ENCODE measurements around the gene KLHL33.

The KLHL33 gene

GRCh38 chr14:20386276-20386855 is 49.6 kb downstream of the KLHL33 start:
- Histone ChIP-seq H3K9ac (ENCODE audit: low read length) (no peak overlapping the region), H3K79me2 (ENCODE audit: insufficient read depth, low read length) (no peaks in the 10 kb centered on the region), H3K4me2 (ENCODE audit: low read depth, low read length, poor library complexity, severe bottlenecking) (no peak overlapping the region), H3K36me3 (ENCODE audit: low read length) (no peaks in the 10 kb centered on the region), H3F3A (ENCODE audit: insufficient read depth) (no peaks in the 10 kb centered on the region), H3K4me3 (ENCODE audit: insufficient read depth, low read length, poor library complexity, severe bottlenecking) (no peak overlapping the region), H4K20me1 (ENCODE audit: low read depth, low read length) (no peaks in the 10 kb centered on the region), H3K27me3 (ENCODE audit: low read length) (no peaks in the 10 kb centered on the region), H3K9me2 (replicated peaks; ENCODE audit: insufficient read depth, low read length) (no peaks in the 10 kb centered on the region), H3K9me3 (ENCODE audit: insufficient read depth, low read length) (no peaks in the 10 kb centered on the region), H2AFZ (ENCODE audit: low read depth, low read length, severe bottlenecking) (no peak overlapping the region), H3K27ac (ENCODE audit: low read depth, low read length) (no peak overlapping the region)
- no peak for TF ChIP-seq EZH2phosphoT487 (conservative IDR thresholded peaks at IDR 0.05; ENCODE audit: low read length)
- no peak for TF ChIP-seq CTCF (IDR thresholded peaks at IDR 0.05; ENCODE audit: insufficient read depth, low read length, poor library complexity, severe bottlenecking)

GRCh38 chr14:20384886-20385285 is 51.1 kb downstream of the KLHL33 start:
- TF ChIP-seq CTCF (IDR thresholded peaks at IDR 0.05; ENCODE audit: insufficient read depth, low read length, poor library complexity, severe bottlenecking): no peak
- TF ChIP-seq EZH2phosphoT487 (conservative IDR thresholded peaks at IDR 0.05; ENCODE audit: low read length): no peak
- Histone ChIP-seq H3K27ac (ENCODE audit: low read depth, low read length) (no peak overlapping the region), H3K4me2 (ENCODE audit: low read depth, low read length, poor library complexity, severe bottlenecking) (no peak overlapping the region), H3K9ac (ENCODE audit: low read length) (no peak overlapping the region), H2AFZ (ENCODE audit: low read depth, low read length, severe bottlenecking) (no peak overlapping the region), H3K4me3 (ENCODE audit: insufficient read depth, low read length, poor library complexity, severe bottlenecking) (no peak overlapping the region), H3K27me3 (ENCODE audit: low read length) (no peaks in the 10 kb centered on the region), H3F3A (ENCODE audit: insufficient read depth) (no peaks in the 10 kb centered on the region), H4K20me1 (ENCODE audit: low read depth, low read length) (no peaks in the 10 kb centered on the region), H3K9me2 (replicated peaks; ENCODE audit: insufficient read depth, low read length) (no peaks in the 10 kb centered on the region), H3K79me2 (ENCODE audit: insufficient read depth, low read length) (no peaks in the 10 kb centered on the region), H3K9me3 (ENCODE audit: insufficient read depth, low read length) (no peaks in the 10 kb centered on the region), H3K36me3 (ENCODE audit: low read length) (no peaks in the 10 kb centered on the region)

- Histone ChIP-seq H3K4me3 (ENCODE audit: insufficient read depth, low read length, poor library complexity, severe bottlenecking) (no peak overlapping the region), H4K20me1 (ENCODE audit: low read depth, low read length) (no peaks in the 10 kb centered on the region), H3K27ac (ENCODE audit: low read depth, low read length) (no peak overlapping the region), H3K79me2 (ENCODE audit: insufficient read depth, low read length) (no peaks in the 10 kb centered on the region), H3K9me3 (ENCODE audit: insufficient read depth, low read length) (no peaks in the 10 kb centered on the region), H2AFZ (ENCODE audit: low read depth, low read length, severe bottlenecking) (no peak overlapping the region), H3K27me3 (ENCODE audit: low read length) (no peaks in the 10 kb centered on the region), H3K9me2 (replicated peaks; ENCODE audit: insufficient read depth, low read length) (no peaks in the 10 kb centered on the region), H3K36me3 (ENCODE audit: low read length) (no peaks in the 10 kb centered on the region), H3K4me2 (ENCODE audit: low read depth, low read length, poor library complexity, severe bottlenecking) (no peak overlapping the region), H3F3A (ENCODE audit: insufficient read depth) (no peaks in the 10 kb centered on the region), H3K9ac (ENCODE audit: low read length) (no peak overlapping the region)
- TF ChIP-seq CTCF (IDR thresholded peaks at IDR 0.05; ENCODE audit: insufficient read depth, low read length, poor library complexity, severe bottlenecking) (no peak), EZH2phosphoT487 (conservative IDR thresholded peaks at IDR 0.05; ENCODE audit: low read length) (no peak)
These were observed 51.6 kb downstream of the KLHL33 start for GRCh38 chr14:20384321-20384720.

Measured in SU-DHL-6 (cell line).